ENCODE data around the gene RASA4B. TPM values are rescaled to one million over a fixed set of nuclear protein-coding genes. Genes with fewer than 3 reads are reported as not detected.
"Not testable (repeated sequence)": the region's sequence is repeated elsewhere in the genome, so short reads cannot be mapped to it uniquely, and the experiment has no call there.

RASA4B gene
- total RNA-seq, 4 donors from 2014 or later, result 10.8 to 59.0 (median 21.2) TPM

- intact Hi-C loops (cut with DNase I; ENCODE audit: low total_unique reads); H3K27me3 ChIP-seq; H3K9me3 ChIP-seq; H3K36me3 ChIP-seq; H3K4me3 ChIP-seq; H3K4me1 ChIP-seq: not testable (repeated sequence)
- peak in 1 of 2 donors; percentile 15 for DNase-seq
- peak overlapping the region; percentile 61 to 74 for H3K27ac ChIP-seq
Observed at GRCh38 chr7:102505298-102506185, 12.0 kb downstream of the RASA4B start.

- DNase-seq; H3K4me3 ChIP-seq; H3K27ac ChIP-seq; H3K36me3 ChIP-seq; H3K4me1 ChIP-seq; H3K27me3 ChIP-seq; H3K9me3 ChIP-seq; intact Hi-C loops (cut with DNase I; ENCODE audit: low total_unique reads): not testable (repeated sequence)
Observed at GRCh38 chr7:102503141-102503540, 14.4 kb downstream of the RASA4B start.

DNA sequence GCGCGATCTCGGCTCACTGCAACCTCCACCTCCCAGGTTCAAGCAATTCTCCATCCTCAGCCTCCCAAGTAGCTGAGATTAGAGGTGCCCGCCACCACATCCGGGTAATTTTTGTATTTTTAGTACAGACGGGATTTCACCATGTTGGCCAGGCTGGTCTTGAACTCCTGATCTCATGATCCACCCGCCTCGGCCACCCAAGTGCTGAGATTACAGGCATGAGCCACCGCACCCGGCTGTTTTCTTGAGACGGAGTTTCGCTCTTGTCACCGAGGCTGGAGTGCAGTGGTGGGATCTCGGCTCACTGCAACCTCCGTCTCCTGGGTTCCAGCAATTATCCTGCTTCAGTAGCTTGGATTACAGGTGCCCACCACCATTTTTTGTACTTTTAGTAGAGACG, 19.3 kb downstream of the RASA4B start:
- DNase-seq; H3K27me3 ChIP-seq; H3K9me3 ChIP-seq; H3K4me1 ChIP-seq; intact Hi-C loops (cut with DNase I; ENCODE audit: low total_unique reads); H3K4me3 ChIP-seq; H3K36me3 ChIP-seq; H3K27ac ChIP-seq: not testable (repeated sequence)

DNA sequence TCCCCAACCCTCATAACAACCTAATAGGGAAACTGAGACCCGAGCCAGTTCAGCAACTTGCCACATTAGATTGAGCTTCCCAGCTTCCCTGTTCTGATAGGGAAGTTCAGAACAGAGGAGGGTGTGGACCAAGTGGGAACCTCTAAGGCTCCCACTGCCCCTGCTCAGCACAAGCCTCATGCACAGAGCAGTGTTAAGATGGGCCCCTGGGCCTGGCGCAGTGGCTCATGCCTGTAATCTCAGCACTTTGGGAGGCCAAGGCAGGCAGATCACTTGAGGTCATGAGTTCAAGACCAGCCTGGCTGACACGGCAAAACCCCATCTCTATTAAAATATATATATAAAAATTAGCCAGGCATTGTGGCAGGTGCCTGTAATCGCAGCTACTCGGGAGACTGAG, 20.3 kb downstream of the RASA4B start:
- H3K9me3 ChIP-seq; intact Hi-C loops (cut with DNase I; ENCODE audit: low total_unique reads); H3K4me1 ChIP-seq; H3K36me3 ChIP-seq; H3K4me3 ChIP-seq; H3K27me3 ChIP-seq; H3K27ac ChIP-seq; DNase-seq: not testable (repeated sequence)

GRCh38 chr7:102496861-102497260, 20.7 kb downstream of the RASA4B start:
- H3K4me1 ChIP-seq; H3K27ac ChIP-seq; H3K36me3 ChIP-seq; H3K4me3 ChIP-seq; H3K27me3 ChIP-seq; H3K9me3 ChIP-seq; intact Hi-C loops (cut with DNase I; ENCODE audit: low total_unique reads): not testable (repeated sequence)
- peak in 1 of 2 donors; percentile 12 for DNase-seq

GRCh38 chr7:102494473-102495149, 23.0 kb downstream of the RASA4B start:
- DNase-seq; H3K27me3 ChIP-seq; intact Hi-C loops (cut with DNase I; ENCODE audit: low total_unique reads); H3K9me3 ChIP-seq; H3K27ac ChIP-seq; H3K4me3 ChIP-seq; H3K36me3 ChIP-seq; H3K4me1 ChIP-seq: not testable (repeated sequence)

GRCh38 chr7:102494026-102494425, 23.6 kb downstream of the RASA4B start:
- H3K27ac ChIP-seq; H3K36me3 ChIP-seq; H3K9me3 ChIP-seq; H3K27me3 ChIP-seq; DNase-seq; H3K4me1 ChIP-seq; intact Hi-C loops (cut with DNase I; ENCODE audit: low total_unique reads); H3K4me3 ChIP-seq: not testable (repeated sequence)

DNA sequence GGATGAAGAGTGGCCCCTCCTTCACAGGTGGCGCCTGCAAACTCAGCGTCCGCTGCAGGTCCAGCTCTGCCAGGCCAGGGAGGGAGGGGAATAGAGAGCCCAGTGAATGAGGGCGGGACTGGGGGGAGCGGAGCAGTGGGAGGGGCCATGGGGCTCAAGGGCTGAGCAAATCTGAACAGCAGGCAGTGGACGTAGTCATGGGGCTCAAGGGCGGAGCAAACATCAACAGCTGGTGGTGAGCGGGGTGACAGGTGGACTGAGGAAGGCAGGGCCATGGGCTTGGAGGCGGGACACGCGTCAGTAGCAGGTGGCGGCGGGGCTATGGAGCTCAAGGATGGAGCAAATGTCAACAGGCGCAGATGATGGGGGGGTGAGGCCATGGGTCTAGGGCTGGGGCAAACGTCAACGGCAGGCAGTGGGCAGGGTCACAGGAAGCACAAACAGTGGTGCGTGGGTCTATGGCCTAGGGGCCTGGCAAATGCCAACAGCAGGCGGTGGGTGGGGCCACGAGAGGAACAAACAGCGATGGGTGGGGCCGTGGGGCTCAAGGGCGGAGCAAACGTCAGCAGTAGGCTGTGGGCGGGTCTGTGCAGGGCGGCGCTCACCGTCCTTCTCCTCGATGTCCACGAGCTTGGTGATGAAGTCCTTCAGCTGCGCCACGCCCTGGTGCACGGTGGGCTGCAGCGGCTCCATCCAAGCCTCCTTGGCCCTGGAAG, 24.2 kb downstream of the RASA4B start:
- H3K36me3 ChIP-seq; DNase-seq; H3K4me1 ChIP-seq; H3K27me3 ChIP-seq; H3K27ac ChIP-seq; H3K4me3 ChIP-seq; intact Hi-C loops (cut with DNase I; ENCODE audit: low total_unique reads); H3K9me3 ChIP-seq: not testable (repeated sequence)

GRCh38 chr7:102490529-102491075, 27.0 kb downstream of the RASA4B start:
- peak; percentile 24 to 35 for DNase-seq

DNA sequence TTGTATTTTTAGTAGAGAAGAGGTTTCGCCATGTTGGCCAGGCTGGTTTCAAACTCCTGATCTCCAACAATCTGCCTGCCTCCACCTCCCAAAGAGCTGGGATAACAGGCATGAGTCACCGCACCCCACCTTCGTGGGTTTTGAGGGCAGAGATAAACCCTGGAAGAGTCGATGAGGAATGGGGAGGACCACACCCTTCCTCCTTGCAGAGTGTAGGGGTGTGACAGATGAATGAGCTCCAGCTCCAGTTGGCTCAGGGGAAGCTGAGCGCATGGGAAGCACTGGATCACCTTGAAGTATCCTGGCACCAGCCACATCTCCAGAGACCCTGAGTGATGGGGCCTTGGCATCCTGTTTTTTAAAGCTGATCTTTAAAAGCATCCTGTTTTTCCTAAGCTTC, 33.3 kb downstream of the RASA4B start:
- intact Hi-C loops (cut with DNase I; ENCODE audit: low total_unique reads); H3K4me3 ChIP-seq; DNase-seq; H3K9me3 ChIP-seq; H3K4me1 ChIP-seq; H3K27me3 ChIP-seq; H3K27ac ChIP-seq; H3K36me3 ChIP-seq: not testable (repeated sequence)

More at GRCh38 chr7:102490529-102491075, 27.0 kb downstream of the RASA4B start:
- H3K4me3 ChIP-seq; H3K27ac ChIP-seq; H3K27me3 ChIP-seq; H3K4me1 ChIP-seq; H3K36me3 ChIP-seq; H3K9me3 ChIP-seq; intact Hi-C loops (cut with DNase I; ENCODE audit: low total_unique reads): not testable (repeated sequence)

GRCh38 chr7:102481962-102482361, 35.6 kb downstream of the RASA4B start:
- H3K4me1 ChIP-seq; H3K27me3 ChIP-seq; H3K27ac ChIP-seq; H3K36me3 ChIP-seq; H3K4me3 ChIP-seq; intact Hi-C loops (cut with DNase I; ENCODE audit: low total_unique reads); H3K9me3 ChIP-seq: not testable (repeated sequence)
- peak in 1 of 2 donors; percentile 4 for DNase-seq

Measured in uterus (tissue), 4 donors.